Activated T-cell treated with anti-CD3 and anti-CD28 coated beads, Interleukin-2, amount 50 U/mL, for 4 hours (primary cell): ENCODE data around the gene SPDYE16. TPM values are rescaled to one million over a fixed set of nuclear protein-coding genes. Genes with fewer than 3 reads are reported as not detected.
"Not testable (repeated sequence)": the region's sequence is repeated elsewhere in the genome, so short reads cannot be mapped to it uniquely, and the experiment has no call there.

Experiments
- ATAC-seq, 2 donors: fragments of 200-7000 bp; cut with Tn5 transposase; one replicate each; pipeline ENCODE4 v1.10.0; 2021
- DNase-seq: peaks from one replicate; pipeline ENCODE4 v3.0.0-alpha.2; 2020
- H3K27me3 Mint-ChIP-seq: one replicate; pipeline ENCODE4 v1.8.0; 2021; ENCODE audit warnings: low read depth, mixed read lengths
- H3K36me3 Mint-ChIP-seq: one replicate; pipeline ENCODE4 v1.8.0; 2022; ENCODE audit warnings: mixed read lengths; ENCODE audit not compliant: insufficient read depth
- H3K4me1 Mint-ChIP-seq: one replicate; pipeline ENCODE4 v1.8.0; 2021; ENCODE audit warnings: low read depth, mixed read lengths
- H3K4me3 Mint-ChIP-seq: one replicate; pipeline ENCODE4 v1.8.0; 2021; ENCODE audit warnings: mild to moderate bottlenecking, moderate library complexity, mixed read lengths
- H3K9me3 Mint-ChIP-seq: one replicate; pipeline ENCODE4 v1.8.0; 2021; ENCODE audit warnings: mixed read lengths
- total RNA-seq, 3 donors: library from RNA; stranded (reverse); gene quantifications; one replicate each; pipeline ENCODE4 v1.2.1, GENCODE V29; 2021

Gene SPDYE16
- total RNA-seq, 3 donors from 2014 or later: 0.24 TPM; not detected in 2

DNA sequence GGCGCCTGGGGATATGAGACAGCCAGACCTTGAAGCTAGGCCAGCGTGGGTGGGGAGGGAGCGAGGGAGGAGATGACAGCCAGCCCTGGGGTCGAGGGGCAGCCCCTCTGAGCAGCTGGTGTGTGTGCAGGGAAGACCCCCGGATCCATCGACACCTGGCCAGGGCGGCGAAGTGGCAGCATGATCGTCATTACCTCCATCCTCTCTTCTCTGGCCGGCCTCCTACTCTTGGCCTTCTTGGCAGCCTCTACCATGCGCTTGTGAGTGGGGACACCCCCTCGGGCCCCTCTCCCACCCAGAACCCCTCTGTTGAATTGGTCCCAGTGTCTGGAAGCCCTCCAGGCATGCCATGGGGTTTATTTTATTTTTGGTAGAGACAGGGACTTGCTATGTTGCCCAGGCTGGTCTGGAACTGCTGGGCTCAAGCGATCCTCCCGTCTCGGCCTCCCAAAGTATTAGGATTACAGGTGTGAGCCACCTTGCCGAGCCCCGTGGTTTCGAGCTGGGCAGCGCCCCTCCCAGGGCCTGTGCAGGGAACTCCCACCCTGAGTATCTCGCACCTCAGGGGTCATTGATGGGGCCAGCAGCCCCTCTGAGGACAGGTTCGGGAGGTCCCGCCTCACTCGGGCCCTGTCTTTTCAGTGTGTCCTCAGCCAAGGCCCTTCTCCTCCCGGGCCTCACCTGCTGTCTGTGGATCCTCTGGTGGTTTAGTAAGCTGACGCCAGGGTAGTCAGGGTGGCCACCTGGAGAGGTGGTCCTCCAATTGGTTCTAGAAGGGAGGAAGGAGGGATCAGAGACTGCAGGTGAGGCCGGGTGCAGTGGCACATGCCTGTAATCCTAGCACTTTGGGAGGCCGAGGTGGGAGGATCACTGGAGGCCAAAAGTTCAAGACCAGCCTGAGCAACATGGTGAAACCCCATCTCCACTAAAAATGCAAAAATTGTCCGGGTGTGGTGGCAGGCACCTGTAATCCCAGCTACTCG lies 29.0 kb downstream of the SPDYE16 start:
- no peaks in the 10 kb centered on the region for H3K27me3 Mint-ChIP-seq
- H3K36me3 Mint-ChIP-seq: no peaks in the 10 kb centered on the region
- H3K9me3 Mint-ChIP-seq: no peaks in the 10 kb centered on the region
- no peak for ATAC-seq
- peaks cover 3% of the 10 kb centered on the region for H3K4me1 Mint-ChIP-seq
- DNase-seq: no peak
- no peak overlapping the region for H3K4me3 Mint-ChIP-seq

DNA sequence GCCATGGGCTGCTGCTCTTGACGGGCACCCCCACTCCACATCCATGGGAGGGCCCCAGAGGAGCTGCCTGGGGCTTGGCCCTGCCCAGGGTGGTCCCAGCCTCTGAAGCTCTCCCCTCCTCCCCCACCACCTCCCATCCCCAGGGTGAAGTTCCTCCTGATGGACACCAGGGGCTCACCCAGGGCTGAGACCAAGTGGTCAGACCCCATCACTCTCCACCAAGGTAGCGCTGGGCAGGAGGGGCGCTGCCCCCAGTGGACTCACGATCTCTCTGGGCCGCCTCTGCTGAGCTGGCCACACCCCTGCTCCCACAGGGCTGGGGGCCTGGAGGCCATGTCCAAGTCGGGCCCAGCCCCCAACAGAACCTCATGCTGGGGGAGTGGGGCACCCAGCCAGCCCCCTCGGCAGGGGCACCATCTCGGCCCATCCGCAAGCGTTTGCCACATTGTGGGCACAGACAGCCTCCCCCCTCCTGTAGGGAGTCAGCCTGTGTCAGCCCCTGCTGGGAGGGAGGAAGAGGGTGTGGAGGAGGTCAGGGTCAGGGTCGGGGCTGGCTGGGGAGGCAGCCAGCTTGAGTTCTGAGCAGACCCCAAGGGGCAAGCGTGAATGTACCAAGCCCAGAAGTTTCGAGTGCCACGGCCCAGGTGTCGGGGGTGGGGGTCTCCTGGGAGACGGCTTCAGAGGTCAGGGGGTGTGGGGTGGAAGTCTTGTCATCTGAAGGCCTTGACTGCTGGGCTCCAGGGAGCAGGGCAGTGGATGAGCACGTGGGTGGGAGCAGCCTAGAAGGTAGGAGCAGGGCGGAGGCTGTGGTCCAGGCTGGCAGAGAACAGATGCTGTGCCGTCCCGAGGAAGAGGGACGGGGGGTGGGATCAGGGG lies 29.9 kb downstream of the SPDYE16 start:
- Mint-ChIP-seq H3K4me3 (no peak overlapping the region), H3K36me3 (no peaks in the 10 kb centered on the region), H3K27me3 (no peaks in the 10 kb centered on the region), H3K4me1 (peaks cover 3% of the 10 kb centered on the region), H3K9me3 (no peaks in the 10 kb centered on the region)
- no peak for DNase-seq
- no peak for ATAC-seq

DNA sequence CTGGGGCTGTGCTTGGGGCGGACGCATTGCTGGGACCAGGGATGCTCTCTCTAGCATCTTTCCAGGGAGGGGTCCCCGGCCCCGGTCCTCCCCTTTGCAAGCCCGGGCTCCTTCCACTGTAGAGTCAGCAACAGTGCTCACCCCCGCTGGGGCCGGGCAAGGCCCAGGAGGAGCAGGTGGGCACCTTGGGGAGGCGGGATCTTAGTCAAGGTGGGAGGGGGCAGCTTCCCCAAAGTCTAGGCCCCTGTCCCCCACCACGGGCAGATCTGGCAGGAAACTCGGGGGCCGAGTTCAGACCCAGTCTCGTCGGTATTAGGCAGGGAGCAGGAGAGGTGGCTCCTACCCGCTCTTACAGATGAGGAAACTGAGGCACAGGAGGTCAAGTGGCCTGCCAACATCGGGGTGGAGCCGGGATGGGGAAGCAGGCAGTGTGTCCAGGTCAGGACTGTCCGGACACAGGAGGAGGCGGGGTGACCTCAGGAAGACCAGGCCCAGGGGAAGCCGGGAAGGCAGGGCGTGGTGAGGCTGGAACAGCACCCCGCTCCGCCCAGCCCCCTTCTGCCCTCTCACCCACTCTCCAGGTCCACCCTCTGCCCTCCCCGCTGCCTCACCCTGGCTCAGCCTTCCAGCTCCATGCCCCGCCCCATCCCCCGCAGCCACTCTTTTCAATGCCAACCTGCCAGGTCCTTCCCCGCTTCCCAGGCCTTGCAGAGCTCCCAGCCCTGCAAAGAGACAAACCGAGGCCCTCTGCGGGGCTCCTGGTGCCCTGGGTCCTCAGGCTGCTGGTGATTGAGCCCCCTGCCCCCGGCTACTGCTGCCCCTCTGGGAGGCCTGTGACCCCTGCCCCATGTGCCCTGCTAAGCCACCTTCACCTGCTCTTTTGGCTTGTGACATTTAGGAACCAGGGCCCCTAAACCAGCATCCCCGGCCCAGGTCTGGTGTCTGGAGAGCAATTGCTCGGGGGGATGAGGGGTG lies 30.9 kb downstream of the SPDYE16 start:
- not testable (repeated sequence) for H3K4me1 Mint-ChIP-seq, H3K36me3 Mint-ChIP-seq, H3K4me3 Mint-ChIP-seq

DNA sequence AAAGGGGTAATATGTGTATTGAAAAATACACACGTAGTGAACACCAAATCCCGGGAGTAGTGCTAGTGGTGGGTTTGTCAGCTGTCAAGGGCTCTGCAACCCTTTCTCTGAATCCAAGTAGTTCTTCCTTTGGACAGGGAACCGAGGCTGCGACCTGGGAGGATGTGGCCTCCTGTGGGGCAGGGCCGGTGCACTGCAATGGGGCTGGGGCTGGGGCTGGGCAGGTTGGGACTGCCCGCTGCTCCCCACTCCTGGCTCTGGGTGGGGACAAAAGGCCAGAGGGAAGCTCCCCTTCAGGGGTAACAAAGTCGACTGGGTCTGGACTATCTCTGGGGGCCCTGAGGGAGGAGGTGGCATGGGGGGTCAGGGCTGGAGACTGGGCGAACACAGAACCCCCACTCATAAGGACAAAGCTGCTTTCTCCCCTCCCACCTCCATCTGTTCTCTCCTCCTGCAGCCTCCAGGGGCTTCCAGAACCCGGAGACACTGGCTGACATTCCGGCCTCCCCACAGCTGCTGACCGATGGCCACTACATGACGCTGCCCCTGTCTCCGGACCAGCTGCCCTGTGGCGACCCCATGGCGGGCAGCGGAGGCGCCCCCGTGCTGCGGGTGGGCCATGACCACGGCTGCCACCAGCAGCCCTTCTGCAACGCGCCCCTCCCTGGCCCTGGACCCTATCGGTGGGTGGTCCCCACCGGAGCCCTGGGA lies 31.7 kb downstream of the SPDYE16 start:
- H3K4me3 Mint-ChIP-seq, H3K27me3 Mint-ChIP-seq, DNase-seq, H3K9me3 Mint-ChIP-seq, H3K36me3 Mint-ChIP-seq, H3K4me1 Mint-ChIP-seq: not testable (repeated sequence)
- peak in 1 of 2 donors; percentile 21 for ATAC-seq

More for the DNA sequence above, 30.9 kb downstream of the SPDYE16 start:
- DNase-seq, H3K27me3 Mint-ChIP-seq, H3K9me3 Mint-ChIP-seq, ATAC-seq: not testable (repeated sequence)

DNA sequence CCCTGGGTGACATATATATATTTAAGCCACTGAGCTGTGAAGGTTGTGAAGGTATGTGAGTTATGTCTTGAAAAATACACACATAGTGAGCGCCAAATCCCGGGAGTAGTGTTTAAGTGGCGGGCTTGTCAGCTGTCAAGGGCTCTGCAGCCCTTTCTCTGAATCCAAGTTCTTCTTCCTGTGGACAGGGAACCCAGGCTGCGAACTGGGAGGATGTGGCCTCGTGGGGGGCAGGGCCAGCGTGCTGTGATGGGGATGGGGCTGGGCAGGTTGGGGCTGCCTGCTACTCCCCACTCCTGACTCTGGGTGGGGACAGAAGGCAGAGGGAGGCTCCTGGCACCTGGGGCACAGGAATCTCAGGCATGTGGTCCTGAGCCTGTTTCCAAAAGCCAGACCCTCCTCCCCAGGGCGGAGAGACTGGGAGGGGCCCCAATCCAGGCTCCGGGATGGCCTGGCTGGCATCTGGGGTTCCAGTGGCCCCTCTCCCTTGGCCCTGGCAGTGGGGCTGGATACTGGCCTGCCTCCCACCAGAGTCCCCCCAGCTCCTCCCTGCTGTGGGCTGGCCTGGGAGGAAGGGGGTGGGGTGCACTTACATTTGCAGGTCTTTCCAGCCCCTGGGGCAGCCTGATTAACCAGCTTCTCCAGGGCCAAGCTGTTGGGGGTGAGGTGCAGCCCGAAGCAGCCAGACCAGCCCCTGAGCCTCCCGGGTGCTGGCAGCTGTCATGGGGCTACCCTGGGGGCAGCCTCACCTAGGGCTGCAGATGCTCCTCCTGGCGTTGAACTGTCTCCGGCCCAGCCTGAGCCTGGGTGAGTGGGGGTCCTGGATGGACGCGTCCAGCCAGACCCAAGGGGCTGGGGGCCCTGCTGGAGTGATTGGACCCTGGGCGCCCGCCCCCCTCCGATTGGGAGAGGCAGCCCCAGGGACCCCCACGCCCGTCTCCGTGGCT lies 32.9 kb downstream of the SPDYE16 start, which contains the start of gene UPK3B:
Gene UPK3B, plus strand, starts transcription at position 622 of the 947 bp plus-strand sequence. Its CDS starts 101 bp downstream, at position 723.
- H3K9me3 Mint-ChIP-seq: no peaks in the 10 kb centered on the region
- H3K27me3 Mint-ChIP-seq: no peaks in the 10 kb centered on the region
- H3K4me1 Mint-ChIP-seq: peaks cover 3% of the 10 kb centered on the region
- no peaks in the 10 kb centered on the region for H3K36me3 Mint-ChIP-seq
- peak in 1 of 2 donors; percentile 32 for ATAC-seq
- no peak within 1 kb of the TSS for H3K4me3 Mint-ChIP-seq
- DNase-seq: no peak

DNA sequence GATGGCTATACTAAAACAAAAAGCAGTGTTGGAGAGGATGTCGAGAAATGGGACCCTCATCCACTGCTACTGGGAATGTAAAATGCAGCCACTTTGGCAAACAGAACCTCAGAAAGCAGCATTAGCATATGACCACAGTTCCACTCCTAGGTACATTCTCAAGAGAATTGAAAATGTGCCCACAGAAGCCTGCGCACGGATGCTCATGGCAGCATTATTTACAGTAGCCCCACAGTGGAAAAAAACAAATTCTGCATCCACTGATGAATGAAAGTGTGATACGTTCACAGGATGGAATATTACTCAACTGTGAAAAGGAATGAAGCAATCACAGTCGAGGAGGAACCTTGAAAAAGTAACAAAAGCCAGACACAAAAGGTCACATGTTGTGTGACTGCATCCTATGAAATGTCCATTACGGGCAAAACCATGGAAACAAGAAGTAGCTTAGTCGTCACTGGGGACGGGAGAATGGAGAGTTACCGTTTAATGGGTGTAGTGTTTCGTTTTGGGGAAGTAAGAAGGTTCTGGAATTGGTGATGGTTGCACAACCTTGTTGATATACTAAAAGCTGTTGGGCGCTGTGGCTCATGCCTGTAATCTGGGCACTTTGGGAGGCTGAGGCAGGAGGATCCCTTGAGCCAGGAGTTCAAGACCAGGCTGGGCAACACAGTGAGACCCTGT lies 35.2 kb downstream of the SPDYE16 start:
- peaks cover 3% of the 10 kb centered on the region for H3K4me1 Mint-ChIP-seq
- H3K27me3 Mint-ChIP-seq: no peaks in the 10 kb centered on the region
- H3K36me3 Mint-ChIP-seq: peaks cover 2% of the 10 kb centered on the region
- no peak overlapping the region for H3K4me3 Mint-ChIP-seq
- no peaks in the 10 kb centered on the region for H3K9me3 Mint-ChIP-seq
- ATAC-seq (no peak), DNase-seq (no peak)

DNA sequence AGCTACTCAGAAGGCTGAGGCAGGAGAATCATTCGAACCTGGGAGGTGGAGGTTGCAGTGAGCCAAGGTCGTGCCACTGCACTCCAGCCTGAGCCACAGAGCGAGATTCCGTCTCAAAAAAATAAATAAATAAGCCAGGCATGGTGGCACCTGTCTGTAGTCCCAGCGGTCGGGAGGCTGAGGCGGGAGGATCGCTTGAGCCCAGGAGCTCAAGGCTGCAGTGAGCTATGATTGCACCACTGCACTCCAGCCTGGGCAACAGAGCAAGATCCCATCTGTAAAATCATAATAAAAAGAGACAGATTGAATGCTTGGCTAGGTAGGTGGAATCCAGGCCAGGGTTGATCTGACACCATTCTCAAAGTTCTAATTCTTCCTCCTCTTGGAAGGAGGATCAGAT lies 36.5 kb downstream of the SPDYE16 start:
- not testable (repeated sequence) for H3K4me1 Mint-ChIP-seq, H3K9me3 Mint-ChIP-seq, DNase-seq, H3K36me3 Mint-ChIP-seq, H3K4me3 Mint-ChIP-seq, ATAC-seq, H3K27me3 Mint-ChIP-seq

DNA sequence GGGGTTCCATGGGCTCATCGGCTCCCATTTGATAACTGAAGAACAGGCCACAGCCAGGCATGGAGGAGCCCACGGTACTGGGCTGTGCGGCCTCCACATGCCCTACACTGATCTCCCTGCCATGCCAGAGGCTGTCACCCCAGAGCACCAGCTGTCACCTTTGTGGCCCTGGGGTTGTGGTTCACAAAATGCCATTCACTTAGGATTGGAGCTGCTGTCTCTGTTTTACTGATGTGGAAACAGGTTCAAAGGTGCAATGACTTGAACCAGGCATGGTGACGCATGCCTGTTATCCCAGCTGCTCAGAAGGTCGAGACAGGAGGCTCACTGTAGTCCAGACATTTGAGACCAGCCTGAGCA lies 37.0 kb downstream of the SPDYE16 start:
- H3K4me3 Mint-ChIP-seq: no peak overlapping the region
- no peaks in the 10 kb centered on the region for H3K9me3 Mint-ChIP-seq
- H3K4me1 Mint-ChIP-seq: peaks cover 3% of the 10 kb centered on the region
- H3K27me3 Mint-ChIP-seq: no peaks in the 10 kb centered on the region
- peaks cover 6% of the 10 kb centered on the region for H3K36me3 Mint-ChIP-seq
- ATAC-seq (no peak), DNase-seq (no peak)

DNA sequence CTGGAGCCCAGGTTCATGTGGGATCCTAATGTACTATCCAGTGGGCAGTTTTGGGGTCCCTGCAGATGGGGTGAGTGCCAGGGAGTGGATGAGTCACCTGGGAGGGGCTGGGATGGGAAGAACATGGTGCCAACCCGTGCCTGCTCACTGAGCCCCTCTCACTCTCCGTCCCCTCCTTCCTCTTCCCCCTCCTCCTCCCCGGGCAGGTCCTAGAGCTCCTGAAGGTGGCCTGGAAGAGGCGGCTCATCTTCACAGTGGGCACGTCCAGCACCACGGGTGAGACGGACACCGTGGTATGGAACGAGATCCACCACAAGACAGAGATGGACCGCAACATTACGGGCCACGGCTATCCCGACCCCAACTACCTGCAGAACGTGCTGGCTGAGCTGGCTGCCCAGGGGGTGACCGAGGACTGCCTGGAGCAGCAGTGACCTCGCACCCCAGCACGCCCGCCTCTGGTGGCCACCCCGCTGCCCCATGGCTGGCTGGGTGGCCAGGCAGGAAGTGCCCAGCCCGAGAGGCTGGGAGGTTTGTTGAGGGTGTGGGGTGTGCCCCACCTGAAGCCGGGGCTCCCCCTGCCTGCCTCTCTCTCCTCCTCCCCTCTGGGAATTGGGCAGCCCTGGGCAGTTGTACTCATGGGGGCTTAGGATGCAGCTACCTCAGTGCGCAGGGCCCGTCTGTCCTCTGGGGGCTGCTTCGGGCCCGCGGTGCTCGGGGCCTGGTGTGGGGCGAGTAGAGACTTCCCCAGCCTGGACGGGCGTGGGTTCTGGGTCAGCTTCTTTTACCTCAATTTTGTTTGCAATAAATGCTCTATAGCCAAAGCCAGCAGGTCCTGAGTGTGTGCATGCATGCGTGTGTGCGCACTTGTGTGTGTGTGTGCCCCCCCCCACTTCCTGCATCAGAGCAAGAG lies 37.7 kb downstream of the SPDYE16 start:
- H3K4me3 Mint-ChIP-seq: no peak overlapping the region
- DNase-seq (no peak), ATAC-seq (no peak)
- H3K9me3 Mint-ChIP-seq: no peaks in the 10 kb centered on the region
- no peaks in the 10 kb centered on the region for H3K27me3 Mint-ChIP-seq
- peaks cover 3% of the 10 kb centered on the region for H3K4me1 Mint-ChIP-seq
- H3K36me3 Mint-ChIP-seq: peaks cover 6% of the 10 kb centered on the region

DNA sequence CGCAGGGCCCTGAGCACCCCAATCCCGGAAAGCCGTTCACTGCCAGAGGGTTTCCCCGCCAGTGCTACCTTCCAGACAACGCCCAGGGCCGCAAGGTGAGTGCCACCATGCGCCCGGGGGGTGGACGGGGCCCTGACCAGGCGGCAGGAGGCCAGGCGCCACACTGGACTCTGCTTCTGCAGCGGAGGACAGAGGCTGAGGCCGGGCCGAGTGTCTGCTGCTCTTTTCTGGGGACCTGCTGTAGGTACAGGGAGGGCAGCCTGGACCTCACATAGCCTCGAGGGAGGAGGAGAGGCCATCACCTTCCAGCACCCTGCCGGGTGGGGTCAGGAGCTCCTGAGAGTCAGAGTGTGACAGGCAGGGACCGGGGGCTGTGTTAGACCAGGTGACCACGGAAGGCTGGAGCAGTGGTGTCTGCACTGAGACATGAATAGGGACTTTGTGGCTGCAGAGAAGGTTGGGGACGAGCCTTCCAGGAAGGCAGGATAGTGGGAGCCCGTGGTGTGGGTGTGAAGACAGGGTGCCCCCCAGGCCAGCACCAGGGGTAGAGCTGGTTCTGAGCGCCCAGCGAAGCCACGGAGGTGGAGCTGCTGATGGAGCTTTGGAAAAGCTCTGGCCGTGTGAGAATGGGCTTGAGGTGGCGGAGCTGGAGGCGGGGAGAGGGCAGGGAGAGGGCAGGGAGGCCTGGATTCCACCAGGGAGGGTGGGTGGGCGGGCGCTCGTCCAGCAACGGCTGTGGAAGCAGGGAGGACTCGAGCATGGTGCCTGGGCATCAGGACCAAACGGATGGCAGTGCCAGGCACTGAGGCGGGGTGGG lies 38.5 kb downstream of the SPDYE16 start:
- H3K4me1 Mint-ChIP-seq, H3K9me3 Mint-ChIP-seq, H3K27me3 Mint-ChIP-seq, H3K36me3 Mint-ChIP-seq, DNase-seq, H3K4me3 Mint-ChIP-seq, ATAC-seq: not testable (repeated sequence)

DNA sequence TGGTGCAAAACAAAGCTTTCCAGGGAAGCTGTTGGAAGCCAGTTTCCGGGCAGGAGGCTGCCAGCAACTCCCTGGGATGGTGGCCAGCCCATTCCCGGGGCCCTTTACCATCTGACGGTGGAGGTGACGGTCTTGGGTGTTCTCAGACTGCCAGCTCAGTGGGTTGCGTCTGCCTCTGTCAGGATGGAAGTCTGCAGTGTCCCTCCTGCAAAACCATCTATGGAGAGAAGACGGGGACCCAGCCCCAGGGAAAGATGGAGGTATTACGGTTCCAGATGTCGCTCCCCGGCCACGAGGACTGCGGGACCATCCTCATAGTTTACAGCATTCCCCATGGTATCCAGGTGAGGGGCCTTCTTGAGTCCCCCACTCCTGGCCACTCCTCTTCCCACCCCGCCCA lies 39.9 kb downstream of the SPDYE16 start:
- not testable (repeated sequence) for ATAC-seq, H3K27me3 Mint-ChIP-seq, H3K36me3 Mint-ChIP-seq, H3K4me1 Mint-ChIP-seq, DNase-seq, H3K9me3 Mint-ChIP-seq, H3K4me3 Mint-ChIP-seq
